NCI-H748 (cell line): ENCODE measurements around the gene MFNG.
"Not testable (repeated sequence)": the region's sequence is repeated elsewhere in the genome, so short reads cannot be mapped to it uniquely, and the experiment has no call there.

Source experiments
- DNase-seq: peaks from one replicate; lab custom pipeline; 2025; ENCODE audit not compliant: unreplicated experiment; lab: John Stamatoyannopoulos, UW

The MFNG gene

GRCh38 chr22:37486224-37486845 lies at the start of gene MFNG:
Gene MFNG (minus strand): TSS chr22:37486384. CDS start chr22:37486177, 207 bp downstream.
- DNase-seq, result peak; percentile 70

GRCh38 chr22:37535159-37535558 lies 49.0 kb upstream of the MFNG start:
- no peak for DNase-seq

- no peak for DNase-seq
Observed at GRCh38 chr22:37534445-37534844, 48.3 kb upstream of the MFNG start.

GRCh38 chr22:37533995-37534394 lies 47.8 kb upstream of the MFNG start:
- DNase-seq, result peak; percentile 3

- no peak for DNase-seq
Observed at GRCh38 chr22:37529652-37530345, 43.6 kb upstream of the MFNG start.

GRCh38 chr22:37527952-37528351 lies 41.8 kb upstream of the MFNG start:
- DNase-seq, result not testable (repeated sequence)

GRCh38 chr22:37527081-37527752 lies 41.0 kb upstream of the MFNG start:
- DNase-seq, result not testable (repeated sequence)

GRCh38 chr22:37526376-37526775 lies 40.2 kb upstream of the MFNG start:
- DNase-seq, result no peak

- DNase-seq, result no peak
Observed at GRCh38 chr22:37525746-37526350, 39.7 kb upstream of the MFNG start.

GRCh38 chr22:37525073-37525745 lies 39.0 kb upstream of the MFNG start:
- no peak for DNase-seq

- no peak for DNase-seq
Observed at GRCh38 chr22:37522482-37522881, 36.3 kb upstream of the MFNG start.

- DNase-seq, result peak; percentile 5
Observed at GRCh38 chr22:37521236-37521739, 35.1 kb upstream of the MFNG start.

- no peak for DNase-seq
Observed at GRCh38 chr22:37520776-37521191, 34.6 kb upstream of the MFNG start.

- DNase-seq, result peak; percentile 59
Observed at GRCh38 chr22:37519268-37520195, 33.3 kb upstream of the MFNG start, which contains the start of gene CARD10. Gene CARD10 (minus strand): TSS chr22:37519415. CDS start chr22:37519200, 215 bp downstream.

GRCh38 chr22:37518509-37519267 lies 32.5 kb upstream of the MFNG start:
- peak; percentile 28 for DNase-seq

- no peak for DNase-seq
Observed at GRCh38 chr22:37517826-37518450, 31.8 kb upstream of the MFNG start.

- no peak for DNase-seq
Observed at GRCh38 chr22:37516456-37516855, 30.3 kb upstream of the MFNG start.

- no peak for DNase-seq
Observed at GRCh38 chr22:37515901-37516300, 29.7 kb upstream of the MFNG start.
